Gastrocnemius medialis (tissue), 4 donors: Measurements from ENCODE around the gene HOXB5. TPM values are rescaled to one million over a fixed set of nuclear protein-coding genes. Genes with fewer than 3 reads are reported as not detected.

Experiments
- ATAC-seq, 2 donors: fragments of 150-250 bp; one replicate each; pipeline ENCODE4 v1.9.1; 2016
- DNase-seq, 2 donors: peaks; one replicate each; pipeline ENCODE4 v3.0.0-alpha.2; 2019
- H3K27ac ChIP-seq, 4 donors: fragments of 200-600 bp; sonication (generic); 1 replicate in 1 of 4; 2 replicates in 3 of 4; pipeline ENCODE4 v1.5.1; 2016 to 2018; ENCODE audit warnings: mild to moderate bottlenecking in 2 of 4, moderate library complexity in 1 of 4
- H3K27me3 ChIP-seq, 3 donors: fragments of 200-600 bp; sonication (generic) in 2 of 3; 1 replicate in 1 of 3; 2 replicates in 2 of 3; pipeline versions ENCODE4 v1.5.1 to v1.6.0; 2016 to 2019; ENCODE audit warnings: mild to moderate bottlenecking in 1 of 3, moderate library complexity in 1 of 3
- H3K36me3 ChIP-seq, 2 donors: fragments of 200-600 bp; sonication (generic) in 1 of 2; one replicate each; pipeline ENCODE4 v1.5.1; 2017 to 2018
- H3K4me1 ChIP-seq, 2 donors: fragments of 200-600 bp; sonication (generic) in 1 of 2; one replicate each; pipeline ENCODE4 v1.5.1; 2016 to 2017; ENCODE audit warnings: mild to moderate bottlenecking in 2 of 2
- H3K4me3 ChIP-seq, 4 donors: fragments of 200-600 bp; sonication (generic) in 3 of 4; 1 replicate in 1 of 4; 2 replicates in 3 of 4; pipeline ENCODE4 v1.5.1; 2016 to 2019; ENCODE audit warnings: mild to moderate bottlenecking in 2 of 4
- H3K9me3 ChIP-seq, 3 donors: fragments of 200-600 bp; sonication (generic) in 2 of 3; 1 replicate in 1 of 3; 2 replicates in 2 of 3; pipeline ENCODE4 v1.5.1; 2016 to 2019
- POLR2A ChIP-seq, 2 donors: fragments of 450-650 bp; IDR thresholded peaks; one replicate each; pipeline ENCODE4 v1.6.1; 2017; ENCODE audit warnings: antibody characterized with exemption in 2 of 2, mild to moderate bottlenecking in 2 of 2, moderate library complexity in 2 of 2
- in situ Hi-C, 4 donors: fragments of 200-750 bp; cut with MboI; loops; one replicate each; pipeline versions ENCODE4 v1.15.0 to v1.8.0; 2017; ENCODE audit warnings: low sequenced_read_pairs in 4 of 4
- intact Hi-C: fragments of 100-400 bp; cut with DNase I; formaldehyde crosslinking; loops from one replicate; pipeline ENCODE4 v1.15.1; 2023; ENCODE audit warnings: low total_unique reads
- total RNA-seq, 4 donors: library from RNA; depleted of rRNA; stranded (reverse); fragments of >200 nt; gene quantifications; one replicate each; pipeline versions ENCODE4 v1.1.0 to v1.2.3, GENCODE V29; 2016
- TF ChIP-seq, protein P1 (sequence below), 5 experiments: fragments of 450-650 bp in 3 of 5; fragments of 200-600 bp in 2 of 5; sonication (generic) in 2 of 5; IDR thresholded peaks in 4 of 5; conservative IDR thresholded peaks in 1 of 5; 1 replicate in 4 of 5; 2 replicates in 1 of 5; pipeline ENCODE4 v1.5.1; 2016 to 2019; ENCODE audit warnings: antibody characterized with exemption in 5 of 5, mild to moderate bottlenecking in 3 of 5, moderate library complexity in 3 of 5

HOXB5 gene
- total RNA-seq, 4 donors from 2014 or later, result not detected

DNA sequence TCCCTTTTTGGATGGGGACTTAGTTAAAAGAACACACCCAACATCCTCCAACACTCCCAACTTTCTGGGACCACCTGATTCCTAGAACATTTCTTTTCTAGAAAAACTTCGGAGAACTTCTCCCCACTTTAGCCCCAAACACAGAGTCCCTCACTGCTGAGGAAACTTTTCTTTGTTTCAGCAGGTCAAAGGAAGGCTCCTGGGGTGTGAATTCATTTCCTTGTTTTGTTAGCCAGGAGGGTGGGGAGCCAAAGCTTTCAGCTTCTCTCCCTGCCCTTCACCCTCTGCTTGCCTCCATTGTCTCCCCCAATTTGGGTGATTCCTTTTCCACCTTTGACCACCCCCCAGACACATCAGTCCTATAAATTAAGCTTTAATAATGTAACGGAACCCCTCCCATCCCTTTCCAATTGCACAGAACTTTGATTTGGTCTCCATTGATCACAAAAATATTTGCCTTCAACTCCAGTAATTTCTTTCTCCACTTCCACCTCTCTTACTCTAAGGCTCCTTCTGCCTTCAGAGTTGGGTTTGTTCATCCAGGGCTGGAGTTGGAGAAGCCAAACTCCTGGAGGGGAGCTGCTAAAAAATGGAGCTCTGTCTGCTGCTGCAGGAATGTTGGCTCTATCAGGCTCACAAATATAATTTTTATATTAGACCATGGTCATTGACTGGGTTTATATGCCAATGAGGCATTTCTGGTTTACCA lies 25.8 kb downstream of the HOXB5 start:
- ATAC-seq, result no peak
- H3K27ac ChIP-seq, result peak overlapping the region in 3 of 4 donors; percentile 56 to 78 (median 57)
- no peaks in the 10 kb centered on the region for H3K9me3 ChIP-seq
- no peak for DNase-seq
- in situ Hi-C loops (no loop called here), intact Hi-C loops (no loop called here)
- peaks cover 21 to 32% (median 29%) of the 10 kb centered on the region in 3 donors for H3K27me3 ChIP-seq
- TF ChIP-seq POLR2A (IDR thresholded peaks at IDR 0.05), result no peak
- TF ChIP-seq, protein P1, sequence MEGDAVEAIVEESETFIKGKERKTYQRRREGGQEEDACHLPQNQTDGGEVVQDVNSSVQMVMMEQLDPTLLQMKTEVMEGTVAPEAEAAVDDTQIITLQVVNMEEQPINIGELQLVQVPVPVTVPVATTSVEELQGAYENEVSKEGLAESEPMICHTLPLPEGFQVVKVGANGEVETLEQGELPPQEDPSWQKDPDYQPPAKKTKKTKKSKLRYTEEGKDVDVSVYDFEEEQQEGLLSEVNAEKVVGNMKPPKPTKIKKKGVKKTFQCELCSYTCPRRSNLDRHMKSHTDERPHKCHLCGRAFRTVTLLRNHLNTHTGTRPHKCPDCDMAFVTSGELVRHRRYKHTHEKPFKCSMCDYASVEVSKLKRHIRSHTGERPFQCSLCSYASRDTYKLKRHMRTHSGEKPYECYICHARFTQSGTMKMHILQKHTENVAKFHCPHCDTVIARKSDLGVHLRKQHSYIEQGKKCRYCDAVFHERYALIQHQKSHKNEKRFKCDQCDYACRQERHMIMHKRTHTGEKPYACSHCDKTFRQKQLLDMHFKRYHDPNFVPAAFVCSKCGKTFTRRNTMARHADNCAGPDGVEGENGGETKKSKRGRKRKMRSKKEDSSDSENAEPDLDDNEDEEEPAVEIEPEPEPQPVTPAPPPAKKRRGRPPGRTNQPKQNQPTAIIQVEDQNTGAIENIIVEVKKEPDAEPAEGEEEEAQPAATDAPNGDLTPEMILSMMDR (IDR thresholded peaks at IDR 0.05 in 4 of 5, conservative IDR thresholded peaks at IDR 0.05 in 1 of 5), result no peak
- peak overlapping the region in 2 of 4 donors; percentile 22 to 37 for H3K4me3 ChIP-seq
- H3K36me3 ChIP-seq, result no peaks in the 10 kb centered on the region
- H3K4me1 ChIP-seq, result peaks cover 0 to 12% of the 10 kb centered on the region in 2 donors

DNA sequence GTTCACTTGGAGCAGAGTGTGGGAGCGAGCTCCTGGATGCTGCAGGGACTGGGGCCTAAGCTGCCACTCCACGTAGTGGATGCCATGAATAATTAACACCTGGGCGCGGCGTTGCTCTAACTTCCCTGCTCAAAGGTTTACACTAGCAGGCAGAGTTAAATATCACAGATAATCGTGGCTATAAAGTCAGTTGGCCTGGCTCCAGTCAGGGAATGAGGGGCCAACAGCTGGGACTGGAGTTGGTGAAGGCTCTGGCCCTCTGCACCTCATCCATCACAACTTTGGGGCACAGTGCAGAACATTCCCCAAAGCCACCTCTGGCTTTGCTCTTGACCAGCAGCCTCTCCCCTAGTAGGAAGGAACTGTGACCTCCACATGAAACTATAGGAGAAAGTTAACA lies 26.4 kb downstream of the HOXB5 start:
- DNase-seq, result no peak
- H3K27ac ChIP-seq, result peak overlapping the region in 3 of 4 donors; percentile 56 to 78 (median 57)
- in situ Hi-C loops (no loop called here), intact Hi-C loops (no loop called here)
- no peaks in the 10 kb centered on the region for H3K9me3 ChIP-seq
- no peak overlapping the region for H3K4me3 ChIP-seq
- no peaks in the 10 kb centered on the region for H3K36me3 ChIP-seq
- H3K27me3 ChIP-seq, result peaks cover 21 to 32% (median 29%) of the 10 kb centered on the region in 3 donors
- no peak for ATAC-seq
- no peak for TF ChIP-seq POLR2A (IDR thresholded peaks at IDR 0.05)
- TF ChIP-seq, protein P1 (IDR thresholded peaks at IDR 0.05 in 4 of 5, conservative IDR thresholded peaks at IDR 0.05 in 1 of 5), result no peak
- H3K4me1 ChIP-seq, result peaks cover 0 to 12% of the 10 kb centered on the region in 2 donors

DNA sequence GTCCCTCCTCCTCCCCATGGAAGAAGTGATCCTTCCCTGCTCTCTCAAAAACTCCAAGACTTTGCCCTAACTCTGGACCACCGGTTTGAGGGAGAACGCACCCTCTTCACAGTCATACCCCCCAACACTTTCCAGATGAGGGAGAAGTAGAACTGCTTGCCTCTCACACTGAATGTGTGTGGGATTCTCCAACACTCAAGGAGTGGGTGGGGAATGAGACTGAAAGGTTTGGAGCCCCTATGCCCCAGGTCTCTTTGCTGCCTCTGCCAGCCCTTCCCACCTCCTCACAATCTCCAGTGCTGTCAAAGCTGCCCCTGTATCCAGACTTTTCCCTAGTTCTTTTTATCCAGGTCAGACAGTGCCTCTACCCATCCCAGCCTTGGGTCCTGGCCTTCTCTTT lies 26.9 kb downstream of the HOXB5 start:
- no peak overlapping the region for H3K4me3 ChIP-seq
- in situ Hi-C loops, result no loop called here

DNA sequence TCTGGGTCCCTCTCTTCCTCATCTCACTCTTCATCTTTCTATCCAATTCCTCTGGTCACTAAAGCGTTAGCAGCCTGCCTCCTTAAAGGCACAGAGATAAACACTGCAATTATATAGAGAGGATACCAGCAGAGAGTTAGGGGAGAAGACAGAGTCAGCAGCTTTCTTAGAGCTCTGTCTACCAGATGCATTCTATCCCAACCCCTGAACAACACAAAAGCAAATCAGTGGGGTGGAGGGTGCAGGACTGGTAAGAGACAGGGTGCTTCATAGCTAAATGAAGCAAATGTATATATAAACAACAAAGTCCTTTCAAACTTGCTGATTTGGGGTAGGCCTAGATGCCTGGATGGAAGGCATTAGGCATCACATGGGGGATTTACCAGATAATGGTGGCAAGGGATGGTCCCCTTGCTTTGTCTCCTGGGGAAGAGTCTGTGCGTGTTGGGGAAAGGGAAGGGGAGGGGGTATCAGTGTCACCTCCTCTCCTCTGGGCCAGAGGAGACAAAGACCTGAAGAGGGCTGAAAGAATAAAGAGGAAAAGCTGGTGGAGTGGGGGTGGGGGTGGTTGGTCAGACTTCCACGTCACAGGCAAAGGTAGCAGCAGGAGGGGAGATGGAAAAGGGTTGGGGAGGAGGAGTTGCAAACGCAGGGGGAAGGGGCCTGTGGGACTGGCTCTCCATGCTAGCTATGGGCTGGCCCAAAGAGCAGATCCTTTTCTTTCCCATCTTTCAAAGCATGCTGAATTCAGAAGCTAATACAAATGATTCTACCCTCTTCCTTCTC lies 27.5 kb downstream of the HOXB5 start:
- no peaks in the 10 kb centered on the region for H3K9me3 ChIP-seq
- peaks cover 0 to 6% of the 10 kb centered on the region in 2 donors for H3K4me1 ChIP-seq
- no peak for DNase-seq
- TF ChIP-seq, protein P1 (IDR thresholded peaks at IDR 0.05 in 4 of 5, conservative IDR thresholded peaks at IDR 0.05 in 1 of 5), result no peak
- no peak for TF ChIP-seq POLR2A (IDR thresholded peaks at IDR 0.05)
- H3K27me3 ChIP-seq, result peaks cover 21 to 29% (median 24%) of the 10 kb centered on the region in 3 donors
- peak overlapping the region in 3 of 4 donors; percentile 56 to 78 (median 57) for H3K27ac ChIP-seq
- no peak overlapping the region for H3K4me3 ChIP-seq
- intact Hi-C loops (no loop called here), in situ Hi-C loops (no loop called here)
- no peaks in the 10 kb centered on the region for H3K36me3 ChIP-seq
- no peak for ATAC-seq

More for the DNA sequence above, 26.9 kb downstream of the HOXB5 start:
- H3K27ac ChIP-seq, result peak overlapping the region in 3 of 4 donors; percentile 56 to 78 (median 57)
- intact Hi-C loops, result no loop called here
- DNase-seq, result no peak
- no peaks in the 10 kb centered on the region for H3K36me3 ChIP-seq
- peaks cover 0 to 7% of the 10 kb centered on the region in 2 donors for H3K4me1 ChIP-seq
- TF ChIP-seq POLR2A (IDR thresholded peaks at IDR 0.05), result no peak
- H3K9me3 ChIP-seq, result no peaks in the 10 kb centered on the region
- H3K27me3 ChIP-seq, result peaks cover 21 to 29% (median 29%) of the 10 kb centered on the region in 3 donors
- ATAC-seq, result no peak

DNA sequence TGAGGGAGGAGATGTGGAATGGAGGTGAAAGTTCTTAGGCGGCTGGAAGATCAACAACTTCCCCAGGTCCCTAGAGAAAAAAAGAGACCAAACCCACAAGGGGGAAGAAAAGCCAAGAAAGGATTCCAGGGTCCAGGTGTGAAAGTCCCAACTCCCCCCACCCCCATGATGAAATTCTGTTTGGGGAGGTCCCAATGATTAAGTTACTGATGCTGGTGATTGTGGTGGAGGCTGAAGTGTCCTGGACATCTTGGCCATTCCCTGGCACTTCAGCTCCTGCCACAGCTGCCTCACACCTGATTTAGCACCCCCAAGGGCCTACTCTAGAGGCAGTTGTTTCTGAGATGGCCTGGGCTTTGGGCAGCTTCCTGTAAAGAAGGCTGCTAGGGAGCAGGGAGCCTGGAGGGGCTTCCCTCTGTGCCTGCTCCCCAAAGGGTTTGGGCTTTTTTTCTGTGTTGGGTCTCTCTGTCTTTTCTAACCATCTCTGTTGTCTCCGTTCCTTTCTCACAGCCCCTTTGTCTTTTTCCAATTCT lies 28.5 kb downstream of the HOXB5 start:
- no peak for TF ChIP-seq POLR2A (IDR thresholded peaks at IDR 0.05)
- TF ChIP-seq, protein P1 (IDR thresholded peaks at IDR 0.05 in 4 of 5, conservative IDR thresholded peaks at IDR 0.05 in 1 of 5), result no peak
- in situ Hi-C loops (no loop called here), intact Hi-C loops (no loop called here)
- Histone ChIP-seq H3K4me3 (peak overlapping the region in 1 of 4 donors; percentile 53), H3K27me3 (peaks cover 21% of the 10 kb centered on the region in 3 donors), H3K9me3 (no peaks in the 10 kb centered on the region), H3K4me1 (peaks cover 0 to 6% of the 10 kb centered on the region in 2 donors), H3K36me3 (no peaks in the 10 kb centered on the region), H3K27ac (peak overlapping the region; percentile 4 to 67 (median 43))
- ATAC-seq, result no peak
- DNase-seq, result no peak
